ENCODE measurements around the gene OR2M4. TPM values are rescaled to one million over a fixed set of nuclear protein-coding genes. Genes with fewer than 3 reads are reported as not detected.

OR2M4 gene
- total and polyA plus RNA-seq, 2 of the 4 experiments (the other 2 are of a cell fraction) = not detected

Other genes starting within 250 kb of the OR2M4 start
- gene OR2L5, start 217.8 kb upstream of the OR2M4 start, total RNA-seq (2012; rRNA removed) = not detected in 2 replicates
- gene OR2L5, start 217.8 kb upstream of the OR2M4 start, polyA plus RNA-seq (2012; rRNA removed) = not detected in 2 replicates
- gene OR2L2, start 201.3 kb upstream of the OR2M4 start, total RNA-seq (2012; rRNA removed) = not detected in 2 replicates
- gene OR2L2, start 201.3 kb upstream of the OR2M4 start, polyA plus RNA-seq (2012; rRNA removed) = not detected in 2 replicates
- not detected in 2 replicates for gene OR2L3, start 184.6 kb upstream of the OR2M4 start, total RNA-seq (2012; rRNA removed)
- gene OR2L3, start 184.6 kb upstream of the OR2M4 start, polyA plus RNA-seq (2012; rRNA removed) = not detected in 2 replicates
- not detected in 2 replicates for gene OR2L13, start 136.2 kb upstream of the OR2M4 start, total RNA-seq (2012; rRNA removed)
- not detected in 2 replicates for gene OR2L13, start 136.2 kb upstream of the OR2M4 start, polyA plus RNA-seq (2012; rRNA removed)
- not detected in 2 replicates for gene OR2M5, start 86.3 kb upstream of the OR2M4 start, total RNA-seq (2012; rRNA removed)
- not detected in 2 replicates for gene OR2M5, start 86.3 kb upstream of the OR2M4 start, polyA plus RNA-seq (2012; rRNA removed)
- gene OR2M2, start 56.6 kb upstream of the OR2M4 start, total RNA-seq (2012; rRNA removed) = not detected in 2 replicates
- gene OR2M2, start 56.6 kb upstream of the OR2M4 start, polyA plus RNA-seq (2012; rRNA removed) = not detected in 2 replicates
- not detected in 2 replicates for gene OR2M3, start 34.2 kb upstream of the OR2M4 start, total RNA-seq (2012; rRNA removed)
- gene OR2M3, start 34.2 kb upstream of the OR2M4 start, polyA plus RNA-seq (2012; rRNA removed) = not detected in 2 replicates
- gene OR2T33, start 46.6 kb downstream of the OR2M4 start, total RNA-seq (2012; rRNA removed) = not detected in 2 replicates
- not detected in 2 replicates for gene OR2T33, start 46.6 kb downstream of the OR2M4 start, polyA plus RNA-seq (2012; rRNA removed)
- not detected in 2 replicates for gene OR2T12, start 72.0 kb downstream of the OR2M4 start, total RNA-seq (2012; rRNA removed)
- not detected in 2 replicates for gene OR2T12, start 72.0 kb downstream of the OR2M4 start, polyA plus RNA-seq (2012; rRNA removed)
- not detected in 2 replicates for gene OR2M7, start 93.2 kb downstream of the OR2M4 start, total RNA-seq (2012; rRNA removed)
- gene OR2M7, start 93.2 kb downstream of the OR2M4 start, polyA plus RNA-seq (2012; rRNA removed) = not detected in 2 replicates
- not detected in 2 replicates for gene OR14C36, start 117.4 kb downstream of the OR2M4 start, total RNA-seq (2012; rRNA removed)
- not detected in 2 replicates for gene OR14C36, start 117.4 kb downstream of the OR2M4 start, polyA plus RNA-seq (2012; rRNA removed)
- gene OR2T4, start 130.2 kb downstream of the OR2M4 start, total RNA-seq (2012; rRNA removed) = not detected in 2 replicates
- not detected in 2 replicates for gene OR2T4, start 130.2 kb downstream of the OR2M4 start, polyA plus RNA-seq (2012; rRNA removed)
- not detected in 2 replicates for gene OR2T6, start 144.3 kb downstream of the OR2M4 start, total RNA-seq (2012; rRNA removed)
- gene OR2T6, start 144.3 kb downstream of the OR2M4 start, polyA plus RNA-seq (2012; rRNA removed) = not detected in 2 replicates
- not detected in 2 replicates for gene OR2T1, start 171.6 kb downstream of the OR2M4 start, total RNA-seq (2012; rRNA removed)
- not detected in 2 replicates for gene OR2T1, start 171.6 kb downstream of the OR2M4 start, polyA plus RNA-seq (2012; rRNA removed)
- gene OR2T2, start 214.2 kb downstream of the OR2M4 start, total RNA-seq (2012; rRNA removed) = not detected in 2 replicates
- gene OR2T2, start 214.2 kb downstream of the OR2M4 start, polyA plus RNA-seq (2012; rRNA removed) = not detected in 2 replicates
- not detected in 2 replicates for gene OR2T3, start 241.9 kb downstream of the OR2M4 start, total RNA-seq (2012; rRNA removed)
- not detected in 2 replicates for gene OR2T3, start 241.9 kb downstream of the OR2M4 start, polyA plus RNA-seq (2012; rRNA removed)

Measured in IMR-90 (cell line).